Measurements from ENCODE around the gene DDX10.

The DDX10 gene

GRCh38 chr11:108645970-108646369, 18.9 kb upstream of the DDX10 start:
- Histone ChIP-seq H3K27me3 (ENCODE audit: insufficient read depth, poor library complexity, severe bottlenecking) (peaks cover 2% of the 10 kb centered on the region), H3K4me3 (replicated peaks; ENCODE audit: insufficient read depth, low read length) (no peak overlapping the region), H3K27ac (replicated peaks) (no peak overlapping the region)
- TF ChIP-seq REST (IDR thresholded peaks at IDR 0.05; ENCODE audit: insufficient replicate concordance, low read depth) = no peak
- DNase-seq (ENCODE audit: low read depth in 1 of 2, low spot score in 1 of 2) = no peak

GRCh38 chr11:108647387-108647700, 17.5 kb upstream of the DDX10 start:
- TF ChIP-seq REST (IDR thresholded peaks at IDR 0.05; ENCODE audit: insufficient replicate concordance, low read depth) (no peak), POLR2AphosphoS5 (IDR thresholded peaks at IDR 0.05; ENCODE audit: low read depth) (no peak), CTCF (IDR thresholded peaks at IDR 0.05; ENCODE audit: insufficient read depth, low read length) (no peak), SPI1 (IDR thresholded peaks at IDR 0.05; ENCODE audit: borderline replicate concordance, low read depth) (no peak), GABPA (IDR thresholded peaks at IDR 0.05; ENCODE audit: low read depth) (no peak)
- no peak overlapping the region for H3K27ac ChIP-seq (replicated peaks)
- peaks cover 2% of the 10 kb centered on the region for H3K27me3 ChIP-seq (ENCODE audit: insufficient read depth, poor library complexity, severe bottlenecking)
- DNase-seq (ENCODE audit: low read depth in 1 of 2, low spot score in 1 of 2) = no peak
- H3K4me3 ChIP-seq (replicated peaks; ENCODE audit: insufficient read depth, low read length) = no peak overlapping the region

- TF ChIP-seq POLR2AphosphoS5 (IDR thresholded peaks at IDR 0.05; ENCODE audit: low read depth) (no peak), CTCF (IDR thresholded peaks at IDR 0.05; ENCODE audit: insufficient read depth, low read length) (peak; percentile 68)
- DNase-seq (ENCODE audit: low read depth in 1 of 2, low spot score in 1 of 2) = peak in 1 of 2 experiments; percentile 60
- no peak overlapping the region for H3K4me3 ChIP-seq (replicated peaks; ENCODE audit: insufficient read depth, low read length)
Observed at GRCh38 chr11:108647701-108648527, 17.0 kb upstream of the DDX10 start.

GRCh38 chr11:108648528-108648885, 16.4 kb upstream of the DDX10 start:
- TF ChIP-seq CTCF (IDR thresholded peaks at IDR 0.05; ENCODE audit: insufficient read depth, low read length) (no peak), POLR2AphosphoS5 (IDR thresholded peaks at IDR 0.05; ENCODE audit: low read depth) (no peak), SPI1 (IDR thresholded peaks at IDR 0.05; ENCODE audit: borderline replicate concordance, low read depth) (no peak), GABPA (IDR thresholded peaks at IDR 0.05; ENCODE audit: low read depth) (no peak), REST (IDR thresholded peaks at IDR 0.05; ENCODE audit: insufficient replicate concordance, low read depth) (no peak)
- no peak overlapping the region for H3K27ac ChIP-seq (replicated peaks)
- DNase-seq (ENCODE audit: low read depth in 1 of 2, low spot score in 1 of 2) = no peak
- peaks cover 2% of the 10 kb centered on the region for H3K27me3 ChIP-seq (ENCODE audit: insufficient read depth, poor library complexity, severe bottlenecking)
- H3K4me3 ChIP-seq (replicated peaks; ENCODE audit: insufficient read depth, low read length) = no peak overlapping the region

More at GRCh38 chr11:108647701-108648527, 17.0 kb upstream of the DDX10 start:
- Histone ChIP-seq H3K27ac (replicated peaks) (no peak overlapping the region), H3K27me3 (ENCODE audit: insufficient read depth, poor library complexity, severe bottlenecking) (peaks cover 2% of the 10 kb centered on the region)

Measured in HL-60 (cell line).